ENCODE results near the gene PCLAF. TPM values are rescaled to one million over a fixed set of nuclear protein-coding genes. Genes with fewer than 3 reads are reported as not detected.
A peak's percentile ranks its signal among the peaks of the same experiment; 100 is the strongest.

PCLAF gene
- total and polyA plus RNA-seq, 2 donors (not counting 3 experiments of a cell fraction or from before 2014, with no cell fraction given), result 54.7 to 55.2 TPM

GRCh38 chr15:64351265-64351664 lies 30.0 kb downstream of the PCLAF start:
- peak overlapping the region; percentile 81 for H3K4me2 ChIP-seq (ENCODE audit: insufficient read depth, low read length)
- DNase-seq (ENCODE audit: low read depth, low spot score), result peak; percentile 42
- no peak for TF ChIP-seq POLR2AphosphoS5 (IDR thresholded peaks at IDR 0.05; ENCODE audit: insufficient read depth, low read depth, low read length)
- TF ChIP-seq FOS (IDR thresholded peaks at IDR 0.05; ENCODE audit: borderline replicate concordance, insufficient read depth, low read length), result peak; percentile 40
- no peak for TF ChIP-seq JUN (IDR thresholded peaks at IDR 0.05; ENCODE audit: borderline replicate concordance, insufficient read depth, insufficient read length, low read depth)
- TF ChIP-seq MAX (IDR thresholded peaks at IDR 0.05; ENCODE audit: insufficient read depth, insufficient read length), result no peak
- peak; percentile 22 for TF ChIP-seq GATA2 (IDR thresholded peaks at IDR 0.05; ENCODE audit: insufficient read depth, insufficient read length, low read depth, low read length)

GRCh38 chr15:64349375-64349774 lies 31.9 kb downstream of the PCLAF start:
- Histone ChIP-seq H2AFZ (ENCODE audit: low read depth, low read length) (no peak overlapping the region), H3K27me3 (ENCODE audit: control insufficient read depth in 2 of 2, insufficient read depth in 2 of 2, low read length in 2 of 2) (no peaks in the 10 kb centered on the region), H3K9me1 (replicated peaks; ENCODE audit: control insufficient read depth, extremely low read depth, insufficient read depth, low read length) (peaks cover 2% of the 10 kb centered on the region), H3K79me2 (ENCODE audit: control insufficient read depth, insufficient read depth, low read length) (peaks cover 67% of the 10 kb centered on the region), H3K36me3 (ENCODE audit: control insufficient read depth in 2 of 2, extremely low read depth in 1 of 2, insufficient read depth in 2 of 2, low read length in 2 of 2) (no peaks in the 10 kb centered on the region), H3K27ac (ENCODE audit: insufficient read depth, low read depth, low read length) (no peak overlapping the region), H3K4me3 (replicated peaks in 1 of 3; ENCODE audit: insufficient read depth in 1 of 3, low read depth in 1 of 3, low read length in 3 of 3) (no peak overlapping the region), H3K4me1 (ENCODE audit: control insufficient read depth, extremely low read depth, insufficient read depth, low read length) (peaks cover 37% of the 10 kb centered on the region), H3K4me2 (ENCODE audit: insufficient read depth, low read length) (no peak overlapping the region), H4K20me1 (replicated peaks; ENCODE audit: control insufficient read depth, extremely low read depth, insufficient read depth, low read length) (peaks cover 3% of the 10 kb centered on the region), H3K9me3 (replicated peaks; ENCODE audit: control insufficient read depth, insufficient read depth, low read length) (no peaks in the 10 kb centered on the region), H3K9ac (replicated peaks; ENCODE audit: extremely low read depth, insufficient read depth, low read length) (no peak overlapping the region)
- FAIRE-seq (no peak), DNase-seq (ENCODE audit: low read depth, low spot score) (no peak)
- no TSS peak for BruUV-seq (replicated peaks)
- dilution Hi-C loops (cut with MboI; ENCODE audit: extremely low pct_ligation_motif_present, low sequenced_read_pairs) (no loop called here), intact Hi-C loops (cut with micrococcal nuclease) (no loop called here)
- TF ChIP-seq GATA2 (IDR thresholded peaks at IDR 0.05; ENCODE audit: insufficient read depth, insufficient read length, low read depth, low read length) (no peak), CTCF (IDR thresholded peaks at IDR 0.05; ENCODE audit: extremely low read depth in 1 of 2, insufficient read depth in 1 of 2, low read depth in 1 of 2, low read length in 2 of 2) (no peak), EZH2 (IDR thresholded peaks at IDR 0.05; ENCODE audit: borderline replicate concordance, low read depth, low read length, severe bottlenecking) (no peak), FOS (IDR thresholded peaks at IDR 0.05; ENCODE audit: borderline replicate concordance, insufficient read depth, low read length) (no peak), POLR2AphosphoS5 (IDR thresholded peaks at IDR 0.05; ENCODE audit: insufficient read depth, low read depth, low read length) (no peak), MAX (IDR thresholded peaks at IDR 0.05; ENCODE audit: insufficient read depth, insufficient read length) (no peak), MYC (IDR thresholded peaks at IDR 0.05; ENCODE audit: low read depth, low read length) (no peak), JUN (IDR thresholded peaks at IDR 0.05; ENCODE audit: borderline replicate concordance, insufficient read depth, insufficient read length, low read depth) (no peak), POLR2A (IDR thresholded peaks at IDR 0.05; ENCODE audit: low read depth, low read length) (no peak)
- CTCF ChIA-PET, result no interaction called here
- POLR2A ChIA-PET, result no interaction called here

More at GRCh38 chr15:64351265-64351664, 30.0 kb downstream of the PCLAF start:
- H3K79me2 ChIP-seq (ENCODE audit: control insufficient read depth, insufficient read depth, low read length), result peaks cover 66% of the 10 kb centered on the region
- no peaks in the 10 kb centered on the region for H3K9me3 ChIP-seq (replicated peaks; ENCODE audit: control insufficient read depth, insufficient read depth, low read length)
- H2AFZ ChIP-seq (ENCODE audit: low read depth, low read length), result no peak overlapping the region
- H3K9ac ChIP-seq (replicated peaks; ENCODE audit: extremely low read depth, insufficient read depth, low read length), result no peak overlapping the region
- H3K27ac ChIP-seq (ENCODE audit: insufficient read depth, low read depth, low read length), result peak overlapping the region; percentile 26
- no TSS peak for BruUV-seq (replicated peaks)
- H3K4me1 ChIP-seq (ENCODE audit: control insufficient read depth, extremely low read depth, insufficient read depth, low read length), result peaks cover 36% of the 10 kb centered on the region
- intact Hi-C loops (cut with micrococcal nuclease), result no loop called here
- peak; percentile 77 for FAIRE-seq
- dilution Hi-C loops (cut with MboI; ENCODE audit: extremely low pct_ligation_motif_present, low sequenced_read_pairs), result no loop called here
- POLR2A ChIA-PET, result no interaction called here
- peaks cover 2% of the 10 kb centered on the region for H3K9me1 ChIP-seq (replicated peaks; ENCODE audit: control insufficient read depth, extremely low read depth, insufficient read depth, low read length)
- H3K27me3 ChIP-seq (ENCODE audit: control insufficient read depth in 2 of 2, insufficient read depth in 2 of 2, low read length in 2 of 2), result no peaks in the 10 kb centered on the region
- no peaks in the 10 kb centered on the region for H4K20me1 ChIP-seq (replicated peaks; ENCODE audit: control insufficient read depth, extremely low read depth, insufficient read depth, low read length)
- CTCF ChIA-PET, result interaction anchor here (1.4 to 2.2 kb wide), 2 partner anchors 141 to 146 kb away, joined by 3 to 9 read pairs; no protein-coding TSS in a partner anchor
- H3K4me3 ChIP-seq (replicated peaks in 1 of 3; ENCODE audit: insufficient read depth in 1 of 3, low read depth in 1 of 3, low read length in 3 of 3), result no peak overlapping the region
- H3K36me3 ChIP-seq (ENCODE audit: control insufficient read depth in 2 of 2, extremely low read depth in 1 of 2, insufficient read depth in 2 of 2, low read length in 2 of 2), result no peaks in the 10 kb centered on the region

All from endothelial cell of umbilical vein (primary cell).